Cardiac muscle cell (in vitro differentiated cells and primary cell): Measurements from ENCODE around the gene STRIP2. TPM values are rescaled to one million over a fixed set of nuclear protein-coding genes. Genes with fewer than 3 reads are reported as not detected.

ENCODE experiments used
- DNase-seq, 2 donors: peaks; one replicate each; pipeline versions ENCODE4 v3.0.0 to v3.0.0-alpha.2; 2010 to 2017; ENCODE audit warnings: low read depth in 1 of 2, low spot score in 1 of 2
- H3K27ac ChIP-seq: fragments of 200-600 bp; sonication (generic); 2 replicates; pipeline ENCODE4 v1.5.1; 2016
- H3K27me3 ChIP-seq: fragments of 200-600 bp; sonication (generic); 2 replicates; pipeline ENCODE4 v1.6.0; 2016; ENCODE audit warnings: control low read depth
- H3K36me3 ChIP-seq: fragments of 200-600 bp; sonication (generic); 2 replicates; pipeline ENCODE4 v1.5.1; 2016; ENCODE audit warnings: control low read depth
- H3K4me1 ChIP-seq: fragments of 200-600 bp; sonication (generic); 2 replicates; pipeline ENCODE4 v1.8.1; 2017; ENCODE audit warnings: low read depth, mild to moderate bottlenecking, mixed run types
- H3K4me3 ChIP-seq: fragments of 200-600 bp; sonication (generic); 2 replicates; pipeline ENCODE4 v1.5.1; 2016; ENCODE audit warnings: mild to moderate bottlenecking
- H3K9me3 ChIP-seq: fragments of 200-600 bp; sonication (generic); 2 replicates; pipeline ENCODE4 v1.5.1; 2017; ENCODE audit warnings: low read depth, mild to moderate bottlenecking, control low read depth
- CTCF ChIP-seq: IDR thresholded peaks from 2 replicates; pipeline ENCODE4 v1.5.1; 2012; ENCODE audit warnings: low read depth, mild to moderate bottlenecking, low read length
- polyA plus RNA-seq: library from polyadenylated mRNA; unstranded; fragments of >200 nt; fragmentation: Nextera tagmentation; extraction: Ambion mirVana; gene quantifications from 2 replicates; pipeline ENCODE4 v1.2.1, GENCODE V29; 2016
- total RNA-seq: library from RNA; depleted of rRNA; stranded (reverse); fragments of >200 nt; gene quantifications from 2 replicates; pipeline ENCODE4 v1.2.3, GENCODE V29; 2016

The STRIP2 gene
- total and polyA plus RNA-seq, 2 experiments from 2014 or later: 22.0 to 23.5 TPM

- Histone ChIP-seq H3K4me1 (peaks cover 24% of the 10 kb centered on the region), H3K4me3 (no peak overlapping the region), H3K9me3 (no peaks in the 10 kb centered on the region), H3K36me3 (no peaks in the 10 kb centered on the region), H3K27me3 (no peaks in the 10 kb centered on the region), H3K27ac (no peak overlapping the region)
- no peak for DNase-seq
- TF ChIP-seq CTCF: no peak
These were observed 7.8 kb upstream of the STRIP2 start for GRCh38 chr7:129426482-129426881.

DNA sequence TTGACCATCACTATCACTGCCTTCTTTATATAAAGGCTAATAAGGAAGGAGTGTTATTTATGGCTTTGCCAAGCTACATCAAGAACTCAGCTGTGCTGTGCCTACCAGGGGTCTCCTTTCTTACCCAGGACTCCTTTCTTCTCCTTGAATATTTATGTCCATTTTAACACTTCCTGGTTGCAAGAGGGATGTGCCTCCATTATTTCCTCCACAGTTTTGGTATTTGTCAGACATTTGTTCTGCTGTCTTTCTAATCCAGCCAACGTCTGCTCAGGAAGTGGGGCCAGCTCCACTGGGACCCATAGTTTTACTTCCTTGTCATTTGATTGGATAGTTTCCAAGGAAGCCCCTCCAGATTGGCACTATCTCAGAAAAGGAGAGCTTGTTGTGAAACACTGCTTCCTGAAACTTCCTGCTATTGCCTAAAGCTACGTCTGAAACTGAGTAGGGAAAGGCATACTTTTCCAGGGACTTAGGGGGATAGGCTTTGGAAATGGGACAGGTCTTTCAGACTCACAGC lies 6.6 kb upstream of the STRIP2 start:
- Histone ChIP-seq H3K4me1 (peaks cover 13% of the 10 kb centered on the region), H3K9me3 (no peaks in the 10 kb centered on the region), H3K27me3 (no peaks in the 10 kb centered on the region), H3K4me3 (no peak overlapping the region), H3K36me3 (no peaks in the 10 kb centered on the region), H3K27ac (no peak overlapping the region)
- DNase-seq: peak in 1 of 2 donors; percentile 17
- no peak for TF ChIP-seq CTCF

DNA sequence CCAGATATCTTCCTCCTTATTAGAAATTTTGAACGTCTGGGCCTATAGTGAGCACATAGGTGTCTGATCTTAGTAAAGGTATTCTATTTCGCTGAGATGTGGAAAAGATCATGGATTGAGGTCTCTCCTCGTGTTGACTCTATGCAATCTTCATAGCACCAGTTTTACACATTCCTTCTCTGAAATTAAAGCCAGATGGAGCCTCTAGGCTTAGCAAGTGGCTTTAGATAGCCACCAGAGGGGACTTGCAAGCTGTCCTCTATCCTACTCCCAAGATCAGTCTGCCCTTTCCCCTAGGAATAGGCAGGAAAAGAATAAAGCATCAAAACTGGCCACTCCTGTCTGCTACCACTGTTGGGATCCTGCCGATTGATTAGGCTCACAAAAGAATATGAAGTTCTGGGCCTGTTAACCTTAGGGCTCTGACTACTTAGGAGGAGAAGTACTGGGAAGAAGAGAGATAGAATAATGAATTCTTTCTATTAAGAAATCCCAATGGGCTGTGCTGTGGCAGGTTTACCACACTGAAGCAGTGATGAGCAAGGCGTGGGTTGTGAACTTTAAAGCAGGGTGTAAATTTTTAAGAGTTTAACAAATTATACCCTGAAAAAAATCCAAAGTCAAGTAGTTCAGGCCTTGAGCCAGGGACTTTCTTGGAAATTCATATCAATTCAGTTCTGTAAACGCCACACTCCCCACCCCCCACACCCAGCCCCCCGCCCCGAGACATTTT lies 2.2 kb upstream of the STRIP2 start:
- Histone ChIP-seq H3K27ac (no peak overlapping the region), H3K27me3 (no peaks in the 10 kb centered on the region), H3K4me3 (no peak overlapping the region), H3K36me3 (no peaks in the 10 kb centered on the region), H3K4me1 (no peaks in the 10 kb centered on the region), H3K9me3 (no peaks in the 10 kb centered on the region)
- no peak for TF ChIP-seq CTCF
- no peak for DNase-seq

- H3K36me3 ChIP-seq: no peaks in the 10 kb centered on the region
- H3K27me3 ChIP-seq: no peaks in the 10 kb centered on the region
- H3K4me3 ChIP-seq: peak overlapping the region; percentile 78
- peak overlapping the region; percentile 82 for H3K27ac ChIP-seq
- no peaks in the 10 kb centered on the region for H3K9me3 ChIP-seq
- DNase-seq: peak; percentile 24 to 54
- H3K4me1 ChIP-seq: no peaks in the 10 kb centered on the region
- no peak for TF ChIP-seq CTCF
These were observed 565 bp downstream of the STRIP2 start for GRCh38 chr7:129434675-129435318.

- H3K4me3 ChIP-seq: peak overlapping the region; percentile 78
- no peak for DNase-seq
- no peaks in the 10 kb centered on the region for H3K27me3 ChIP-seq
- no peaks in the 10 kb centered on the region for H3K4me1 ChIP-seq
- H3K27ac ChIP-seq: no peak overlapping the region
- H3K36me3 ChIP-seq: no peaks in the 10 kb centered on the region
- TF ChIP-seq CTCF: no peak
- H3K9me3 ChIP-seq: no peaks in the 10 kb centered on the region
These were observed 1.2 kb downstream of the STRIP2 start for GRCh38 chr7:129435414-129435829.
